Measurements from ENCODE around the gene HPCAL1.
"Not testable (repeated sequence)": the region's sequence is repeated elsewhere in the genome, so short reads cannot be mapped to it uniquely, and the experiment has no call there.

The HPCAL1 gene

DNA sequence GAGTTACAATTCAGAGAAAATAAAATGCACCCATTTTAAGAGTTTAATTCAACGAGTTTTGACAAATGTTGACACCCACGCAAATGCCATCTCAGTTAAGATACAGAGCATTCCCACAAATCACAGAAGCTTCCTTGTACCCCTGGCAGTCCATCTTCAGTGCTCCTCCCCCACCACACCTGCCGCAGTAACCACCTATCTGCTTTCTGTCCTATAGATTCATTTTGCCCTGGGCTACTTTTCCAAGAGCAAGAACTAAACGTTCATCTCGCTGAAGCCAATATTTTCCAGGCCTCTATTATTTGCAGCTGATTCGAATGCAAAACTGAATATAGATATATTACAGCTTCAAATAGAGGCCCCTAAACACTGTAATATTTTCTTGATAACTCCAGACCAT lies 13.4 kb upstream of the HPCAL1 start:
- no peaks in the 10 kb centered on the region for H3F3A ChIP-seq (ENCODE audit: control insufficient read depth, insufficient read depth)
- no peaks in the 10 kb centered on the region for H3K27me3 ChIP-seq (ENCODE audit: control insufficient read depth, low read length)
- no peak overlapping the region for H3K27ac ChIP-seq (ENCODE audit: low read depth, low read length)
- no peaks in the 10 kb centered on the region for H3K4me1 ChIP-seq (ENCODE audit: control insufficient read depth, low read length)
- no peak for TF ChIP-seq EZH2phosphoT487 (IDR thresholded peaks at IDR 0.05; ENCODE audit: borderline replicate concordance, low read length)
- TF ChIP-seq, protein P1, sequence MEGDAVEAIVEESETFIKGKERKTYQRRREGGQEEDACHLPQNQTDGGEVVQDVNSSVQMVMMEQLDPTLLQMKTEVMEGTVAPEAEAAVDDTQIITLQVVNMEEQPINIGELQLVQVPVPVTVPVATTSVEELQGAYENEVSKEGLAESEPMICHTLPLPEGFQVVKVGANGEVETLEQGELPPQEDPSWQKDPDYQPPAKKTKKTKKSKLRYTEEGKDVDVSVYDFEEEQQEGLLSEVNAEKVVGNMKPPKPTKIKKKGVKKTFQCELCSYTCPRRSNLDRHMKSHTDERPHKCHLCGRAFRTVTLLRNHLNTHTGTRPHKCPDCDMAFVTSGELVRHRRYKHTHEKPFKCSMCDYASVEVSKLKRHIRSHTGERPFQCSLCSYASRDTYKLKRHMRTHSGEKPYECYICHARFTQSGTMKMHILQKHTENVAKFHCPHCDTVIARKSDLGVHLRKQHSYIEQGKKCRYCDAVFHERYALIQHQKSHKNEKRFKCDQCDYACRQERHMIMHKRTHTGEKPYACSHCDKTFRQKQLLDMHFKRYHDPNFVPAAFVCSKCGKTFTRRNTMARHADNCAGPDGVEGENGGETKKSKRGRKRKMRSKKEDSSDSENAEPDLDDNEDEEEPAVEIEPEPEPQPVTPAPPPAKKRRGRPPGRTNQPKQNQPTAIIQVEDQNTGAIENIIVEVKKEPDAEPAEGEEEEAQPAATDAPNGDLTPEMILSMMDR (IDR thresholded peaks at IDR 0.05; ENCODE audit: low read depth, low read length, poor library complexity, severe bottlenecking) = no peak
- no peaks in the 10 kb centered on the region for H3K9me3 ChIP-seq (ENCODE audit: control insufficient read depth, insufficient read depth, low read length)
- H3K9me2 ChIP-seq (replicated peaks; ENCODE audit: control insufficient read depth, low read length) = no peaks in the 10 kb centered on the region
- no peaks in the 10 kb centered on the region for H3K36me3 ChIP-seq (ENCODE audit: control insufficient read depth, low read length)
- H3K4me2 ChIP-seq (ENCODE audit: low read length) = no peak overlapping the region
- no peaks in the 10 kb centered on the region for H4K20me1 ChIP-seq (ENCODE audit: control insufficient read depth, insufficient read depth, low read depth, low read length)
- no peak overlapping the region for H3K4me3 ChIP-seq (ENCODE audit: low read length)
- H3K79me2 ChIP-seq (ENCODE audit: control insufficient read depth, low read length) = no peaks in the 10 kb centered on the region

DNA sequence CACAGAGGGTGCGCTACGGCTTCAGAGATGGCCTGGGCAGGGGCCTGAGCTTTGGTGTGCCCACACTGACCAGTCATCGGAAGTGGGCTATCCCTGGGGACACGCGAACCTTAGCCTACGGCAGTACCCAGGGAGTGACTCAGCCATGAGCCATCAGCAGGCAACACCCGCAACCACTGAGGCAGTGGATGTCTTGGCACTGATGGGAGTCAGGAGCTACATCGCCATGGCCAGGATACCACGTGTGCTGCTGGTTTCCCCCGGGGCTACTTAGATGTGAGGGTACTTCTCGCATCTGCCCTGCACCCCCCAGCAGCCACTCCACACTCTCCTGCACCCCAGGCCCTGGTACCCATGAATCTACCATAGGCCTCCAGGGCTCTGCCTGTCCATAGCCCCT lies 12.8 kb upstream of the HPCAL1 start:
- Histone ChIP-seq H4K20me1 (ENCODE audit: control insufficient read depth, insufficient read depth, low read depth, low read length) (no peaks in the 10 kb centered on the region), H3K4me3 (ENCODE audit: low read length) (no peak overlapping the region), H3K79me2 (ENCODE audit: control insufficient read depth, low read length) (no peaks in the 10 kb centered on the region), H3F3A (ENCODE audit: control insufficient read depth, insufficient read depth) (no peaks in the 10 kb centered on the region), H3K4me2 (ENCODE audit: low read length) (no peak overlapping the region), H3K27me3 (ENCODE audit: control insufficient read depth, low read length) (no peaks in the 10 kb centered on the region), H3K4me1 (ENCODE audit: control insufficient read depth, low read length) (no peaks in the 10 kb centered on the region), H3K27ac (ENCODE audit: low read depth, low read length) (no peak overlapping the region), H3K36me3 (ENCODE audit: control insufficient read depth, low read length) (no peaks in the 10 kb centered on the region), H3K9me3 (ENCODE audit: control insufficient read depth, insufficient read depth, low read length) (no peaks in the 10 kb centered on the region), H3K9me2 (replicated peaks; ENCODE audit: control insufficient read depth, low read length) (no peaks in the 10 kb centered on the region)
- no peak for TF ChIP-seq EZH2phosphoT487 (IDR thresholded peaks at IDR 0.05; ENCODE audit: borderline replicate concordance, low read length)
- TF ChIP-seq, protein P1 (IDR thresholded peaks at IDR 0.05; ENCODE audit: low read depth, low read length, poor library complexity, severe bottlenecking) = no peak

GRCh38 chr2:10291376-10291775 lies 11.3 kb upstream of the HPCAL1 start:
- not testable (repeated sequence) for H3F3A ChIP-seq (ENCODE audit: control insufficient read depth, insufficient read depth); H3K79me2 ChIP-seq (ENCODE audit: control insufficient read depth, low read length); H3K4me2 ChIP-seq (ENCODE audit: low read length); H3K9me2 ChIP-seq (replicated peaks; ENCODE audit: control insufficient read depth, low read length); H3K4me1 ChIP-seq (ENCODE audit: control insufficient read depth, low read length); H4K20me1 ChIP-seq (ENCODE audit: control insufficient read depth, insufficient read depth, low read depth, low read length); H3K27me3 ChIP-seq (ENCODE audit: control insufficient read depth, low read length); H3K4me3 ChIP-seq (ENCODE audit: low read length); H3K27ac ChIP-seq (ENCODE audit: low read depth, low read length); H3K9me3 ChIP-seq (ENCODE audit: control insufficient read depth, insufficient read depth, low read length); H3K36me3 ChIP-seq (ENCODE audit: control insufficient read depth, low read length)

DNA sequence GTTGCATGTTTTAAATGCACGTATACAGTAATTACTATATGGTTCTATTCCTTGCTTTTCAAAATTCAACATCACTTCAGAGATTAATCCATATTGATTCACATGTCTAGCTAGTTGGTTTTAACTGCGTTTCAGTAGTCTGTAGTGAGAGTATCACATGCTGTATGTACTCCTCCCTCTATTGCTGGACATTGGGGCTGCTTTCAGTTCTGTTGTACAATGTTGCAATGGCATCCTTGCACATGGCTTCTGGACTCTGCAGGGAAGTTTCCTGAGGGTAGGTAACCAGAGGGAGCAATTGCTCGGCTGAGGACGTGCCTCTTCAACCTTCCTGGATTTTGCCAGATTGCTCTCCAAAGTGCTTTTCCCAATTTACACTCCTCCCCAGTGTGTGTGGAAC lies 10.7 kb upstream of the HPCAL1 start:
- H3K27ac ChIP-seq (ENCODE audit: low read depth, low read length) = no peak overlapping the region
- no peaks in the 10 kb centered on the region for H4K20me1 ChIP-seq (ENCODE audit: control insufficient read depth, insufficient read depth, low read depth, low read length)
- no peaks in the 10 kb centered on the region for H3K79me2 ChIP-seq (ENCODE audit: control insufficient read depth, low read length)
- no peaks in the 10 kb centered on the region for H3K9me2 ChIP-seq (replicated peaks; ENCODE audit: control insufficient read depth, low read length)
- no peak overlapping the region for H3K4me3 ChIP-seq (ENCODE audit: low read length)
- H3K9me3 ChIP-seq (ENCODE audit: control insufficient read depth, insufficient read depth, low read length) = no peaks in the 10 kb centered on the region
- H3K4me1 ChIP-seq (ENCODE audit: control insufficient read depth, low read length) = no peaks in the 10 kb centered on the region
- no peaks in the 10 kb centered on the region for H3K27me3 ChIP-seq (ENCODE audit: control insufficient read depth, low read length)
- no peak overlapping the region for H3K4me2 ChIP-seq (ENCODE audit: low read length)
- no peaks in the 10 kb centered on the region for H3F3A ChIP-seq (ENCODE audit: control insufficient read depth, insufficient read depth)
- H3K36me3 ChIP-seq (ENCODE audit: control insufficient read depth, low read length) = no peaks in the 10 kb centered on the region
- no peak for TF ChIP-seq EZH2phosphoT487 (IDR thresholded peaks at IDR 0.05; ENCODE audit: borderline replicate concordance, low read length)
- TF ChIP-seq, protein P1 (IDR thresholded peaks at IDR 0.05; ENCODE audit: low read depth, low read length, poor library complexity, severe bottlenecking) = no peak
